AG10803 (cell line): ENCODE measurements around the gene CD226.
"Not testable (repeated sequence)": the region's sequence is repeated elsewhere in the genome, so short reads cannot be mapped to it uniquely, and the experiment has no call there.

ENCODE experiments used
- DNase-seq: peaks from one replicate; pipeline ENCODE4 v3.0.0; 2010; ENCODE audit warnings: low read depth
- H3K4me3 ChIP-seq: 2 replicates; pipeline ENCODE4 v1.5.1; 2011; ENCODE audit warnings: mild to moderate bottlenecking, low read length, control low read depth
- CTCF ChIP-seq: conservative IDR thresholded peaks from 2 replicates; pipeline ENCODE4 v1.5.1; 2011; ENCODE audit warnings: mild to moderate bottlenecking, low read length, control low read depth, inconsistent platforms

Gene CD226

DNA sequence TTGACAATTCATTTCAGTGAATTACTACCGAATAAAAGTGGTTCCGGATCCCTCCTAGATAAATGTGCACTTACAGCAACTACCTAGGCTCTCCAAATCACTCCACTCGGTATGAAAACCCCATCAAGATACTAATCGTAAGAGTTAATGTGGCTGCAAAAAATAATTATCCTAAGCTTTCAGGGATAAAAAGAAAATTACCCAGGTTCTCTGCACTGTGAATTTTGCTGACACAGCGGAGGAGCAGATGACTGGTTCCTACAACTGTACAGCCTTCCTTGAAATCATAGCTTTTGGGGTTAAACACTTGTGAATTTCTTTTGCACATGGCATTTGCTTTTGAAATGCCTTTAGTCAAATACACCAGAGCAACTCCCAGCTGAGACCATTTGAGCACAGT is 104.7 kb downstream of the CD226 start:
- no peak for TF ChIP-seq CTCF
- no peak overlapping the region for H3K4me3 ChIP-seq
- DNase-seq = no peak

- DNase-seq = no peak
- no peak overlapping the region for H3K4me3 ChIP-seq
- TF ChIP-seq CTCF = no peak
Measured at GRCh38 chr18:69841117-69841516, 106.6 kb downstream of the CD226 start.

- no peak for TF ChIP-seq CTCF
- no peak overlapping the region for H3K4me3 ChIP-seq
- DNase-seq = no peak
Measured at GRCh38 chr18:69840445-69840844, 107.2 kb downstream of the CD226 start.

DNA sequence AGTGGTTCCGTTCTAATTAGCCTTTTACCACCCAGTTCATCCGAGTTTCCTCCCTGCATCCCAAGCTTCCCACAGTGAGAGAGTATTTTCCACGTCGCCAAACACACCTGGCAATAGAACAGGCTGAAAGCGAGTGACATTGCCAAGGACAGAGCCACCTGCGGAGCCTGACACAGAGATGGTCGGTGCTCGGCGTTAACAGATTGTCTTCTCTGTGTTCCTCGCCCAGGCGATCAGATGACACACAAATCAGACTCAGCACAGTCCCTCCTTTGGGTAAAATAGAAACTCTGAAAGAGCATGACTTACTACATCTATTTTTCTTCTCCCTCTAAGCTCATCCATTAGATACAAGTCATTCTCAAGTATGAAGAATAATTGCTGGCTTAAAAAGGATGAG is 107.7 kb downstream of the CD226 start:
- H3K4me3 ChIP-seq = no peak overlapping the region
- TF ChIP-seq CTCF = no peak
- DNase-seq = no peak

GRCh38 chr18:69839497-69839896 is 108.2 kb downstream of the CD226 start:
- TF ChIP-seq CTCF = no peak
- no peak for DNase-seq
- no peak overlapping the region for H3K4me3 ChIP-seq

GRCh38 chr18:69838620-69839411 is 108.9 kb downstream of the CD226 start:
- no peak overlapping the region for H3K4me3 ChIP-seq
- DNase-seq = no peak
- no peak for TF ChIP-seq CTCF

DNA sequence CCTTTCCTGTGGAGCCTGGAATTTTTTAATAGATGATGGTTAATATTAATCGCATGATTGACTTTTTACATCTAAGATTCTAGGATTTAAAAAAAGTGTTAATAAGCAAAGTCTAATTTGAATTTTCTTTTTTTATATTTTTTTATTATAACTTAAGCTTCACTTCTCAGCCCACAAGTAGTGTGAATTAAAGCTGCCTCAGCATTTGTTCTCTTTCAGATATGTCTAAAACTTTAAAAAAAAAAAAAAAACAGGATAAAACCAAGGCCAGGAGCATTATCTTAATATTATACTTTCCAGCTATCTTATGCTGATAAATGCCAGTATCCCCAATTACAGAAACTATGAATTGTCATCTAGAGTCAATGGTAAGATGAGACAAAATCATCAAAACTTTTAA is 109.7 kb downstream of the CD226 start:
- no peak overlapping the region for H3K4me3 ChIP-seq
- TF ChIP-seq CTCF = no peak
- no peak for DNase-seq

- DNase-seq = not testable (repeated sequence)
Measured at GRCh38 chr18:69834980-69835379, 112.7 kb downstream of the CD226 start.

More at GRCh38 chr18:69834980-69835379, 112.7 kb downstream of the CD226 start:
- not testable (repeated sequence) for H3K4me3 ChIP-seq
